ENCODE data around the gene PEA15.

DNA sequence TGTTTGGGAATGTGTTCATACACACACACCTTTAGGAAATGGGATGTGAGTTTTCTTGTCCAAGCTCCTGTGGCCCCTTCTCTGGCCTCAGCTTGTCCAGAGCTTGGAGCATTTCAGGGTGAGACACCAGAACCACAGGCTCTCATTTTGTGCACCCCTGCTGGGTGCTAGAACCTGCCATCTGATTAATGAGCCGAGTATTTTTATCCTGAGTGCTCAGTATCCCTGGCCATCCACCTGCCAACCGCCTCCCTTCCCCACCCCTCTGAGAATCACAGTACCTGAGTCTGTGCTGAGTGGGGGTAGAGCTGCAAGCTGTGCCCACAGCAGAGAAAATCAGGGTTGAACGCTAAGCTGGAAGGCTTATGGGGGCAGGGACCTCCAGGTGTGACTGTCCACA is 13.4 kb upstream of the PEA15 start:
- TF ChIP-seq CEBPB (IDR thresholded peaks at IDR 0.05; ENCODE audit: borderline replicate concordance in 1 of 2, low read depth in 2 of 2, low read length in 2 of 2) = no peak
- TF ChIP-seq, protein P1, sequence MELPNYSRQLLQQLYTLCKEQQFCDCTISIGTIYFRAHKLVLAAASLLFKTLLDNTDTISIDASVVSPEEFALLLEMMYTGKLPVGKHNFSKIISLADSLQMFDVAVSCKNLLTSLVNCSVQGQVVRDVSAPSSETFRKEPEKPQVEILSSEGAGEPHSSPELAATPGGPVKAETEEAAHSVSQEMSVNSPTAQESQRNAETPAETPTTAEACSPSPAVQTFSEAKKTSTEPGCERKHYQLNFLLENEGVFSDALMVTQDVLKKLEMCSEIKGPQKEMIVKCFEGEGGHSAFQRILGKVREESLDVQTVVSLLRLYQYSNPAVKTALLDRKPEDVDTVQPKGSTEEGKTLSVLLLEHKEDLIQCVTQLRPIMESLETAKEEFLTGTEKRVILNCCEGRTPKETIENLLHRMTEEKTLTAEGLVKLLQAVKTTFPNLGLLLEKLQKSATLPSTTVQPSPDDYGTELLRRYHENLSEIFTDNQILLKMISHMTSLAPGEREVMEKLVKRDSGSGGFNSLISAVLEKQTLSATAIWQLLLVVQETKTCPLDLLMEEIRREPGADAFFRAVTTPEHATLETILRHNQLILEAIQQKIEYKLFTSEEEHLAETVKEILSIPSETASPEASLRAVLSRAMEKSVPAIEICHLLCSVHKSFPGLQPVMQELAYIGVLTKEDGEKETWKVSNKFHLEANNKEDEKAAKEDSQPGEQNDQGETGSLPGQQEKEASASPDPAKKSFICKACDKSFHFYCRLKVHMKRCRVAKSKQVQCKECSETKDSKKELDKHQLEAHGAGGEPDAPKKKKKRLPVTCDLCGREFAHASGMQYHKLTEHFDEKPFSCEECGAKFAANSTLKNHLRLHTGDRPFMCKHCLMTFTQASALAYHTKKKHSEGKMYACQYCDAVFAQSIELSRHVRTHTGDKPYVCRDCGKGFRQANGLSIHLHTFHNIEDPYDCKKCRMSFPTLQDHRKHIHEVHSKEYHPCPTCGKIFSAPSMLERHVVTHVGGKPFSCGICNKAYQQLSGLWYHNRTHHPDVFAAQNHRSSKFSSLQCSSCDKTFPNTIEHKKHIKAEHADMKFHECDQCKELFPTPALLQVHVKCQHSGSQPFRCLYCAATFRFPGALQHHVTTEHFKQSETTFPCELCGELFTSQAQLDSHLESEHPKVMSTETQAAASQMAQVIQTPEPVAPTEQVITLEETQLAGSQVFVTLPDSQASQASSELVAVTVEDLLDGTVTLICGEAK (IDR thresholded peaks at IDR 0.05; ENCODE audit: borderline replicate concordance) = no peak
- no peak for TF ChIP-seq MYC (IDR thresholded peaks at IDR 0.05; ENCODE audit: insufficient read depth, insufficient read length, insufficient replicate concordance, low read length, severe bottlenecking)
- TF ChIP-seq BCL11A (IDR thresholded peaks at IDR 0.05; ENCODE audit: low read depth, low read length) = no peak
- TF ChIP-seq POLR2A (IDR thresholded peaks at IDR 0.05; ENCODE audit: low read depth, low read length) = no peak
- TF ChIP-seq, protein P2, sequence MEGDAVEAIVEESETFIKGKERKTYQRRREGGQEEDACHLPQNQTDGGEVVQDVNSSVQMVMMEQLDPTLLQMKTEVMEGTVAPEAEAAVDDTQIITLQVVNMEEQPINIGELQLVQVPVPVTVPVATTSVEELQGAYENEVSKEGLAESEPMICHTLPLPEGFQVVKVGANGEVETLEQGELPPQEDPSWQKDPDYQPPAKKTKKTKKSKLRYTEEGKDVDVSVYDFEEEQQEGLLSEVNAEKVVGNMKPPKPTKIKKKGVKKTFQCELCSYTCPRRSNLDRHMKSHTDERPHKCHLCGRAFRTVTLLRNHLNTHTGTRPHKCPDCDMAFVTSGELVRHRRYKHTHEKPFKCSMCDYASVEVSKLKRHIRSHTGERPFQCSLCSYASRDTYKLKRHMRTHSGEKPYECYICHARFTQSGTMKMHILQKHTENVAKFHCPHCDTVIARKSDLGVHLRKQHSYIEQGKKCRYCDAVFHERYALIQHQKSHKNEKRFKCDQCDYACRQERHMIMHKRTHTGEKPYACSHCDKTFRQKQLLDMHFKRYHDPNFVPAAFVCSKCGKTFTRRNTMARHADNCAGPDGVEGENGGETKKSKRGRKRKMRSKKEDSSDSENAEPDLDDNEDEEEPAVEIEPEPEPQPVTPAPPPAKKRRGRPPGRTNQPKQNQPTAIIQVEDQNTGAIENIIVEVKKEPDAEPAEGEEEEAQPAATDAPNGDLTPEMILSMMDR (IDR thresholded peaks at IDR 0.05 in 2 of 3, conservative IDR thresholded peaks at IDR 0.05 in 1 of 3; ENCODE audit: control insufficient read depth in 2 of 3, extremely low read depth in 1 of 3, insufficient read depth in 1 of 3, low read depth in 3 of 3, low read length in 3 of 3) = no peak
- TF ChIP-seq NR2C2 (IDR thresholded peaks at IDR 0.05; ENCODE audit: borderline replicate concordance, control insufficient read depth, insufficient read length, low read depth) = no peak
- TF ChIP-seq ZNF384 (IDR thresholded peaks at IDR 0.05; ENCODE audit: borderline replicate concordance, low read depth, low read length) = no peak
- no peak for TF ChIP-seq EGR1 (IDR thresholded peaks at IDR 0.05; ENCODE audit: borderline replicate concordance in 1 of 2, low read depth in 2 of 2, low read length in 2 of 2)
- no peak for TF ChIP-seq SP1 (IDR thresholded peaks at IDR 0.05; ENCODE audit: low read depth, low read length)

Data from GM12878 (cell line).